CD1c-positive myeloid dendritic cell (primary cell): ENCODE data around the gene MAGEA8.
A peak's percentile ranks its signal among the peaks of the same experiment; 100 is the strongest.
"Not testable (repeated sequence)": the region's sequence is repeated elsewhere in the genome, so short reads cannot be mapped to it uniquely, and the experiment has no call there.

ENCODE experiments used
- DNase-seq: peaks from one replicate; pipeline ENCODE4 v3.0.0-alpha.2; 2016; ENCODE audit errors: extremely low spot score

MAGEA8 gene

DNA sequence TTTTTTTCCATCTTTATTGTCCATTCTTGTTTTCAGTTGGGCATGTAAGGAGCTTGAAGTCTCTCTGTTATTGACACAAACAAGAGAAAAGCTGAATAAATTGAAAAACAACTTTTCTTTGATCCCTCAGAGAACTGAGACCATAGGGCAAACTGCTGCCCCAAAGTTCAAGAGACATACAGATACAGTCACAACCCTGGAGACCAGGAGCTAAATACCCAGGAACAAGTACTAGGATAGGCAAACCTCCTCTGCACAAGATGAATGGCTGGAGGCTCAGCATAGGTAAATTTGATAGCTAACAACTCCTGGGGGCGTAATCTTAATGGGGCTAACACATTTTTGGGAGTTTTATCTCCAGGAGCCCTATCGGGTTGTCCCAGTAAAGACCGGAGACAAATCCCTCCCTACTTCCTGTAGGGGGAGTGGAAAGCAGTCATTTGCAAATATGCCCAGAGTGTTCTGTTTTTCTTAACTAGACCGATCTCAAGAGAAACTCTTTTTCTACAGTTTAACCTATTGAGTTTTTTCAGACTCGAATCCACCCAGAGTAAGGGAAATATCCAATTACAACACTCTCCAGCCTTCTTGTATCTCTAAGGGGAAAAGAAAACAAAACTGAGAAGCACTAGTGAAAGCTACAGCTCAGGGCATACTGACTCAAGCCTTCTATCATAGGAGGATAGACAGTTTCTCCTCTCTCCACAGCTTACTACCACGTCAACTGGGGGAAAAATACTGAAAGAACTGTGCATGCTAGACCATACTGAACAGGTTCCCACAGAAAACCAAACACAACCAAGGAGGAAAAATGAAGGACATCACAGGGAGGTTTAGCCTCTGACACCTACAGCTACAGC lies 23.1 kb downstream of the MAGEA8 start:
- DNase-seq, result peak; percentile 1

DNA sequence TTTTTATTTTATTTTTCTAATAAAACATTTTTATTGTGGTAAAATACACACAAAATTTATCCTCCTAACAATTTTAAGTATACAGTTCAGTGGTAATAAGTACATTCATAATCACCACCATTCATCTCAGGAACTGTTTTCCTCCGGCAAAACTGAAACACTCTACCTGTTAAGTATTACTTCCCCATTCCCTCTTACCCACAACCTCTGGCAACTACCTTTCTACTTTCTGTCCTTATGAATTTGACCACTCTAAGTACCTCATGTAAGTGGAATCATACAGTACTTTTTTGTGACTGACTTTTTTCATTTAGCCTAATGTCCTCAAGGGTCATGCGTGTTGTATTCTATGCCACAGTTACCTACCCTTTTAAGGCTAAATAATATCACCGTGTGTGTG lies 27.3 kb downstream of the MAGEA8 start:
- no peak for DNase-seq

GRCh38 chrX:149908727-149909126 lies 27.7 kb downstream of the MAGEA8 start:
- no peak for DNase-seq

GRCh38 chrX:149909324-149910177 lies 28.6 kb downstream of the MAGEA8 start:
- no peak for DNase-seq

DNA sequence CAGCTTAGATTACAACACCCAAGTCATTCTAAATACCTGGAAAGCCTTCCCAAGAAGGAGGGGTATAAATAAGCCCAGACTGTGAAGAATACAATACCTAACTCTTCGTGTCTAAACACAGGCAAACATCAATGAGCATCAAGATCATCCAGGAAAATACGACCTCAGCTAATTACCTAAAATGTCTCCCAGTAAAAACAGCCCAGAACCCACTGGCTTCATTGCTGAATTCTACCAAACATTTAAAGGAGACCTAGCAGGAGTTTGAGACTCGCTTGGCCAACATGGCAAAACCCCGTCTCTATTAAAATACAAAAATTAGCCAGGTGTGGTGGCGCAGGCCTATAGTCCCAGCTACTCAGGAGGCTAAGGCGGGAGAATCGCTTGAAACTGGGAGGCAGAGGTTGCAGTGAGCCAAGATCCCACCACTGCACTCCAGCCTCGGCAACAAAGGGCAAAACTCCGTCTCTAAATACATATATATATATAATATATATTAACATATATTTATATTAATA lies 29.3 kb downstream of the MAGEA8 start:
- no peak for DNase-seq

- no peak for DNase-seq
These were observed 35.9 kb downstream of the MAGEA8 start for GRCh38 chrX:149916745-149917392.

GRCh38 chrX:149923836-149924235 lies 42.9 kb downstream of the MAGEA8 start:
- DNase-seq, result not testable (repeated sequence)

- DNase-seq, result not testable (repeated sequence)
These were observed 43.5 kb downstream of the MAGEA8 start for GRCh38 chrX:149924434-149924833.

GRCh38 chrX:149927245-149927963 lies 46.4 kb downstream of the MAGEA8 start:
- not testable (repeated sequence) for DNase-seq

- DNase-seq, result not testable (repeated sequence)
These were observed 46.9 kb downstream of the MAGEA8 start for GRCh38 chrX:149927964-149928258.

DNA sequence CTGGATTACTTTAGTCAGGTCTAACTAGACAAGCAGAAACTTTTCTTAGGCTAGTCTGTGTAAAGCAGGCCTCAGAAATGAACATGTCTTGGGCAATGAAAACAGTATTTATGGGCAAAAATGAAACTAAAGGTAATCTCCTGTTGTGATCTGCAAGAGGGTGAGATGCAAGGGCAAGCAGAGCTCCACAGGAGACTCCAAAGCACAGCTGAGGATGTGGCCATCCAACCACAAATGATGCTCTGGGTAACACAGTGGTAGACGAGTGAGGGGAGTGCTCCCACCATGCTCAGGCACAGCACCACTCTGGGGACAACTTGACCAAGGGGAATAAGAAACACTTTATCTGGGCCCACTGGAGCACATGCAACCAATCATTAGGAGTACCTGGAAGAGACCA lies 47.7 kb downstream of the MAGEA8 start:
- DNase-seq, result not testable (repeated sequence)

DNA sequence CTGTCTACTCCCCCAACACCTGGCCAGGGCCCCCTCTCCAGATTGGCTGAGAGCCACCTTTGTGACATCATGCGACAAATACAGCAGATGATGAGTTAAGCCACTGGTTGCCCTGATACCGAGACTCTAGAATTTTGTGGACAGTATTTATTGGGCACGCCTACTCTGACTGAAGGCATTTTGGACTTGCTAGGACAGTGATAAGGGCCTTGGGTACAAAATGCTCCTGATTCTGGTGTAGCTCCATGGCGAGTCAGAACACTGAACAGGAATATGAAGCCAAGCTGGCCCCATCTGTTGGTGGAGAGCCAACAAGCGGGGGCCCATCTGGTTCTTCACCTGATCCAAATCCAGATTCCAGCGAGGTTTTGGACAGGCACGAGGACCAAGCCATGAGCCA lies 48.4 kb downstream of the MAGEA8 start, which contains the start of gene HSFX4:
Gene HSFX4 (plus strand): TSS at position 174 of the 400 bp plus-strand sequence. CDS start 72 bp downstream, at position 246.
- not testable (repeated sequence) for DNase-seq

DNA sequence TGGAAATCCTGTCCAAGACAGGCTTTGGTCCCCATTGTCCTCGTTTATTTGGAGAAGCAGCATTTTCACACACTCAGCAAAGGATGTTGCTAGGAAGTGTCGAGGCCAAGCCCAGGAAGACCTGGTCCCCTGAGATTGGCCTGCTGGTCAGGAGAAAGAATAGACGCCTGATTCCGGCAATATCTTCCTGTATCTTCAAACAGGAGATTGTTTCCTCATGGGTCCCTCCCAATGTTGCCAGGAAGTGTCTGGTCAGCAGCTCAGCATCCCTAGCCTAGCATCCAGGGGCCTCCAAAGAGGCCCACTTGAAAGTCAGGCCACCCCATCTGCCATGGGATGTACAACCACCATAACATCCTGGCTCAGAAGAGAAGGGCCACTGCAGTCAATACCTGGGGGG lies 50.4 kb downstream of the MAGEA8 start:
- not testable (repeated sequence) for DNase-seq

GRCh38 chrX:149932150-149932549 lies 51.2 kb downstream of the MAGEA8 start:
- not testable (repeated sequence) for DNase-seq

GRCh38 chrX:149932970-149933369 lies 52.0 kb downstream of the MAGEA8 start:
- not testable (repeated sequence) for DNase-seq

DNA sequence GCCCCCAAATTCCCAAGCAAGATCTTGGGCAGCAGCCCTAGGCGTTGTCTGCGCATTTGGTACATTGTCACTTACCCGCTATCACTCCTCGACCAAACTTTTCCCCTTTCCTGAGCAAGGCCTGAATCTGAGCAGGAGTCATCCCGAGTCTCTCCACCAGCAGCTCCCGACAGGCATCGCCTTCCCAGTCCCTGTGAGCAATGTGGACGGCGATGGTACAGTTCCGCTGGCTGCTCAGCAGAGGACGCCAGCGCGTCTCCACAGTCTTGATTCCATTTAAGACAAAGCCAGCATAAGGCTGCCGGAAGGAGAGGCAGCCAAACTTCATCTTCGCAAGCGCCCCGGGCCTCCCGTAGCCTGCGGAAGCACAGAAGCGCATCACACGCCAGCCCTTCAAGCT lies 52.6 kb downstream of the MAGEA8 start:
- DNase-seq, result not testable (repeated sequence)
